Effector memory CD4-positive, alpha-beta T cell (primary cell): ENCODE measurements around the gene ENAH.

Source experiments
- DNase-seq, 3 donors: peaks; one replicate each; pipeline ENCODE4 v3.0.0-alpha.2; 2020
- H3K27ac ChIP-seq: 2 replicates; pipeline ENCODE4 v1.7.0; 2013; ENCODE audit warnings: mild to moderate bottlenecking, low read length, moderate library complexity; ENCODE audit not compliant: insufficient read depth, poor library complexity, severe bottlenecking
- H3K27me3 ChIP-seq: replicated peaks from 2 replicates; pipeline ENCODE4 v1.7.0; 2013; ENCODE audit warnings: mild to moderate bottlenecking, low read length; ENCODE audit not compliant: insufficient read depth, control insufficient read depth, poor library complexity, severe bottlenecking
- H3K36me3 ChIP-seq: 2 replicates; pipeline ENCODE4 v1.7.0; 2013; ENCODE audit warnings: mild to moderate bottlenecking, low read length, moderate library complexity; ENCODE audit not compliant: control insufficient read depth, insufficient read depth
- H3K4me1 ChIP-seq: 2 replicates; pipeline ENCODE4 v1.7.0; 2013; ENCODE audit warnings: low read length, mild to moderate bottlenecking; ENCODE audit not compliant: control insufficient read depth, insufficient read depth, poor library complexity, severe bottlenecking
- H3K4me3 ChIP-seq: 2 replicates; pipeline ENCODE4 v1.7.0; 2013; ENCODE audit warnings: low read length, low read depth, mild to moderate bottlenecking; ENCODE audit not compliant: insufficient read depth, poor library complexity, severe bottlenecking
- H3K9me3 ChIP-seq: 2 replicates; pipeline ENCODE4 v1.7.0; 2013; ENCODE audit warnings: mild to moderate bottlenecking, low read length, moderate library complexity; ENCODE audit not compliant: control insufficient read depth

The ENAH gene

DNA sequence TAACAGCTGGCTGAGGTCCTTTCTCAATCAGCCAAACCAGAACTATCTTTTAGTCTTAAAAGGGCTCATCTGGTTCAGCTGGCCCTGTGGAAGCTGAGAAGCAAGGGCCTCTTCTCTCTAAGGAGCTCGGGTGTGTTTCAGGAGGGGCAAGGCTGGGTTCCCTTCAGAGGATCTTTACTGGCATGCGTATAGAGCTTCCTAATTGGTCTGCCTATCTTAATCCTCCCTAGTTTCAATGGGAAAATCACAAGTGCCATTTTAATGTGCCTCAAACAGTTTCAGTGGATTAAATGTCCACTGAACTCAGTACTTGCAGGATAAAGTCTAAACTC lies 143.6 kb downstream of the ENAH start:
- H3K27me3 ChIP-seq, result peaks cover 1% of the 10 kb centered on the region
- no peaks in the 10 kb centered on the region for H3K4me1 ChIP-seq
- no peaks in the 10 kb centered on the region for H3K9me3 ChIP-seq
- no peak for DNase-seq
- H3K36me3 ChIP-seq, result no peaks in the 10 kb centered on the region
- H3K27ac ChIP-seq, result no peak overlapping the region
- H3K4me3 ChIP-seq, result no peak overlapping the region

DNA sequence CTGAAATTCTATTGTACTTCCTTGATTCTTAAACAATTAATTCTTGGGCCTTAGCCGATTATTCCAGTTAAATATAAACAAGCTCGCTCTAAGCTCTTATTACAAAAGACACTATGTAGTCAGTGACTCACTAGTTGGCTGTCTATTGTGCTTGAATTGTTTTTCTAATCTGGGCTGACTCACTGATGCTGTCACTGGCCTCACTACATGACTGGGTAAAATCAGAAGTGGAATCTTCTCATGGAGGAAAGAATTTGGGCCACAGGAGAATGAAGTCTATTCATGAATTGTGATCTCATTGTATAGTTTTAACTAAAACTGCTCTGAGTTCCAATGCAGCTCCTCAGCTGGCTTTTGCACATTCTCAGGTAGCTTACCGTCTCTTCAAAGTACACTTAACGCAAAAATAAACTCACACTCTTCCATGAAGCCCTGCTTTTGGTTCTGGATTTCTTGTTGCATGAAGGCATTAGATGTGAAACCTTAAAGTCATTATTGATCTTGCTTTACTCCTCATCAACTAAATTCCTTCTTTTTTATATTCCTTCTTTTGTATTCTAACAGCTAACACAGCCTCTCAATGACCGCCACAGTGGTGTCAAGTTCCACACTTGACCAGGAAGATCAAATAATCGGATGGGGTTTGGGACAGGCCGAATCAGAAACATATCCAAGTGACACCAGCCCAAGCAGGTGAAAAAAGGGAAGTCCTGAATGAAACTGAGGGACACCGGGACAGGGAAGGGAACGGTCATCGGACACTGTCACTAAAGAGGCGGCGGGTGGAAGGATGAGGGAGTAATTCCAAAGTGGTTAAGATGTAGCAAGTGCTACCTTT lies 144.2 kb downstream of the ENAH start:
- Histone ChIP-seq H3K36me3 (no peaks in the 10 kb centered on the region), H3K4me3 (no peak overlapping the region), H3K4me1 (no peaks in the 10 kb centered on the region), H3K27me3 (peaks cover 2% of the 10 kb centered on the region), H3K27ac (no peak overlapping the region), H3K9me3 (no peaks in the 10 kb centered on the region)
- no peak for DNase-seq

DNA sequence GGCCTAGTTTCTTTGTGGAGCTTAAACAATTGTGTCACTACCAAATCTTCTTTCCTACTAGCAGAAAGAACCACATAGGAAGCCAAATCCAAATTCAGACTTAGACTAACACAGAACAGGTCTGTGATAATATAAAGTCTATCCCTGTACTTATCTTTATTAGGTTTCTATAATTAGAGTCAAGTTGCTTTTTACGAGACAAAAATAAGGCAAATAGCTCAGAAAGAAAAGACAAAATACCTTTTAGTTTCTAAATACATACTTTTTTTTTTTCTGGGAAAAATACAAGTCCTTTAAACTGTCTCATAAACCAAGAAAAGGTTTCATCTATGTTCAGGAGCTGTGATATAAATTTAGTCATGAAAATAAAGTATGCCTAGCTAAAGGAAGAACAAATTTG lies 146.2 kb downstream of the ENAH start:
- DNase-seq, result no peak
- peaks cover 2% of the 10 kb centered on the region for H3K27me3 ChIP-seq
- H3K36me3 ChIP-seq, result no peaks in the 10 kb centered on the region
- H3K9me3 ChIP-seq, result no peaks in the 10 kb centered on the region
- H3K27ac ChIP-seq, result no peak overlapping the region
- no peaks in the 10 kb centered on the region for H3K4me1 ChIP-seq
- H3K4me3 ChIP-seq, result no peak overlapping the region

DNA sequence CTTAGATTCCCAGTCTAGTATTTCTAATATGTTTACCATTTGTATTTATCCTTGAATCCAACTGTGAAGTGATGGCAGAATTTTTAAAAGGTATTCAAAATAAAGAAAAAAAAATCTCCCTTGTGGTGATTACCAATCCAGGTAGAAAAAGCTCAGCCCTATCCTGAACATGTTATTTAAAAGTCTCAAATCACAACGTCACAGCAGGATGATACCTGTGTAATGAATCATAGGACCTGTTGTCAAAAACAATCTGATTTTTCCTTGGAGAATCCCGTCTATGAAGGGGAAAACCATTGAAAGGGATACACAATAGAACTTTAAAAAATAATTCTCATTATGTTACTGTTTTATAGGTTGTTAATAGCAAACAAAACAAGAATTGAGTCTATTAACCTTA lies 148.1 kb downstream of the ENAH start:
- H3K27me3 ChIP-seq, result peaks cover 2% of the 10 kb centered on the region
- H3K27ac ChIP-seq, result no peak overlapping the region
- H3K9me3 ChIP-seq, result no peaks in the 10 kb centered on the region
- no peak for DNase-seq
- no peaks in the 10 kb centered on the region for H3K36me3 ChIP-seq
- no peaks in the 10 kb centered on the region for H3K4me1 ChIP-seq
- no peak overlapping the region for H3K4me3 ChIP-seq

DNA sequence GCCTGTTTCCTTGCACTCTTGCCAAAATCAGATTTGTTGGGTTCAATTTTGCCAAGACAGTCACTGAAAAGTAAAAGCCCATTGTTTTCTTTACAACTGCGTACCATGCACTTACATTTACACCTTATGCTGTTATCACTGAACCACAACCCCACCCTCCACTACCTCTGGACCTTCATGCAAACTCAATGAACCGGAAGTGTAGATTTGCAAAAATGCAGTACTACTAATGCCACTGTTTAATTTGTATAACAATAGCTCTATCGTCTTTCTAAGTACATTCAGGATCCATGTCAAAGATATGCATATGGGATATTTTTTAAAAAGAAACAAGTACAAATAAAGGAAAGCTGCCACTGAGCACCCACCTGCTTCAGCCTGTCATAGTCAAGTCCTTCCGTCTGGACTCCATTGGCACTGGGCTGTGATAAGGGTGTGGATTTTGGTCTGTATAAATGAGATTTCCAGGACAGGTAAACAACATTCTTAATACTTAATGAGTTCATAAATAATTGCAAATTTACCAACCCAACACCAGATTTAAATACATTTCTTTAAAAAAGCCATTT lies 152.2 kb downstream of the ENAH start:
- Histone ChIP-seq H3K27ac (no peak overlapping the region), H3K36me3 (no peaks in the 10 kb centered on the region), H3K9me3 (no peaks in the 10 kb centered on the region), H3K27me3 (peaks cover 5% of the 10 kb centered on the region), H3K4me1 (no peaks in the 10 kb centered on the region), H3K4me3 (no peak overlapping the region)
- DNase-seq, result no peak

DNA sequence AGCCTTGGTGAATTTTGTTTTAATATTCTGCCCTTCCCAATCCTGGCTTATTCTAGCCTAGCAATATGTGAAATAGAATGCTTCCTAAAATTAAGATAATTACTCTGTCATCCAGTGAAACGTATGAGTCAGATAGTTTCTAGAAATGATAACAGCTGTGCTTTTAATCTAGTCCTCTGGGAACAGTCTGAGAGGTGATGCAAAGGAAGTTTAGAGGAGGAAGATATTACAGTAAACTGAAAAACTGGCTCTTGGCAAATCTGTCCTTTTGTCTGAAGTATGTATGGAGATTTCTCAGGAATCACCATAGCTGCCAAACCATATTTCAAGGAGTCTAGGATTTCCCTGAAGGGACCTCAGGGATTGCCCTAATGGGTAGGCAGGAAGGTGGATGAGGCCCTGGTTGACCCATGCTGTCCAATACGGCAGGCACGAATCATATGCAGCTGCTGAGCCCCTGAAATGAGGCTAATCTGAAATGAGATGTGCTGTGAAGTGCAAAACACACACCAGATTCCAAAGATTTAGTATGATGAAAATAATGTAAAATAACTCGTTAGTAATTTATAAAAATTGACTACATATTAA lies 154.3 kb downstream of the ENAH start:
- peaks cover 3% of the 10 kb centered on the region for H3K27me3 ChIP-seq
- H3K4me3 ChIP-seq, result no peak overlapping the region
- H3K4me1 ChIP-seq, result no peaks in the 10 kb centered on the region
- no peak for DNase-seq
- H3K9me3 ChIP-seq, result no peaks in the 10 kb centered on the region
- no peaks in the 10 kb centered on the region for H3K36me3 ChIP-seq
- no peak overlapping the region for H3K27ac ChIP-seq

DNA sequence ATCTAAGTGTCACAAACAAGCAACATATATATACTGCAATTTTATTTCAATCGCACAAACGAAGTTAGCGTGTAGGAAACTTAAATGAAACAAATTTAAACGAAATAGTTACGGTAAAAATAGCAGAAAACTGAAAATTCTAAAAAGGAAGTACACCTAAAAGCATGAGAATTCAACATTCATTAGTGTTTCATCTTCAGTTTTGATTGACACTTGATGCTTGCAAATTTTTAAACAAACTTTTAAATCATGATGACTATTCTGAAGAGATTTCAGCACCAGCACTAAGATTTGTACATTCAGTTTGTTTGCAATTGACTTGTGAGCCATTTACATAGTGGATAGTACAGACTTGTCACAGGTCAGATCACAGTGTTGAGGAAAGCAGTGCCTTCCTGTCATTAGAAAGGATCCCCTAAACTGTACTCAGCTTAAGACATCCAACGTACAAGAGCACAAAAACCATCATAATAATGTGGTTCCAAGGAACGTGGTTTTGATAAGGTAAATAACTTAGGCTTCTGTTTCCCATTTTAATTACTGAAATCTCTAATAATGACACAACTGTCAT lies 158.0 kb downstream of the ENAH start:
- Histone ChIP-seq H3K27me3 (peaks cover 3% of the 10 kb centered on the region), H3K4me3 (no peak overlapping the region), H3K9me3 (no peaks in the 10 kb centered on the region), H3K4me1 (no peaks in the 10 kb centered on the region), H3K36me3 (no peaks in the 10 kb centered on the region), H3K27ac (no peak overlapping the region)
- no peak for DNase-seq

DNA sequence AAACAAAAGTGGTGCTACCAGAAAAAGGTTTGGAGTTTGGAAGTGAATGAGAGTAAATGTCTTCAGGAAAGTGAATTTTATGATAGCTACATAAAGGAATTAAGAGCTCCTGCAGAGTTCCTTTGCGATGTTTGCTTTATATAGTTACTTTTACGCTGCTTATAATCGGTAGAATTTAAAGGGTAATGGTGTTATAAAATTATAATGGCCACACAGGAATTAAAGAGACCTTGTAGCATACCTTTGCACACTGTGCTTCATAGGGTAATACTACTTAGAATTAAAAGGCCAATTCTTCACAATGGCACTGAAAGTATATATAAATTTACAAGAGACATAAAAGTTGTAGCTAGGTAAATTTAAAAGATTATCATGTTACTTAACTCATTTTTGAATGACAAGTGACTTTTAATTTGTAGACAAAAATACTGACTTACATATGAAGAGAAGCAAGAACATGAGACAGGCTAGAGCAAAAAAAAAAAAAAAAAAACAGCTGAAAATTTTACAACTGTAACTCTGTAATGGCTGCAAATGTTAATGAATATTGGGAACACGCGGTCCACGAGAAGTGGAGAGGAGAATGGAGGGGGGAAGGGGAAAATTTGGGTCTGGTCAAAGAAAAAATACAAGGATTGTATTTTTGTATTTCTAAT lies 159.2 kb downstream of the ENAH start:
- Histone ChIP-seq H3K4me1 (no peaks in the 10 kb centered on the region), H3K27ac (no peak overlapping the region), H3K27me3 (peaks cover 3% of the 10 kb centered on the region), H3K9me3 (no peaks in the 10 kb centered on the region), H3K36me3 (no peaks in the 10 kb centered on the region), H3K4me3 (no peak overlapping the region)
- DNase-seq, result no peak

DNA sequence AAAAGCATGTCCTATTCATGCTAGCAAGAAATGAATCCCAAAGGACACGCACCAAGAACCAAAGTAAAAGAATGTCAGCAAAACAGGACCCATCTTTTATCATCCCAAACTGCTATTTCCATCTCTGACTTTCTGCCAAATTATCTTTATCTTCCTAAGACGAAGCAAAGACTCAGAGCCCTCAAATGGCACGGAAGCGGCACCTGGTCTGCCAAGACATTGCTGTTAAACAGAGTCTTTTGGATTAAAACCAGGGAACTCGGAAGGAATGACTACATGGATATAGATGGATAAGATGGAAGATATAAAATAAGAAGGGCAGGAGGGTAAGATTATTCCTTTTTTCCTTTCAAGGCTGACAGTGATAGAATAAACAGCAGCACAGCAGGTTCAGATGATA lies 164.2 kb downstream of the ENAH start:
- no peaks in the 10 kb centered on the region for H3K36me3 ChIP-seq
- no peaks in the 10 kb centered on the region for H3K4me1 ChIP-seq
- DNase-seq, result no peak
- no peak overlapping the region for H3K27ac ChIP-seq
- no peaks in the 10 kb centered on the region for H3K9me3 ChIP-seq
- no peak overlapping the region for H3K4me3 ChIP-seq
- no peaks in the 10 kb centered on the region for H3K27me3 ChIP-seq

DNA sequence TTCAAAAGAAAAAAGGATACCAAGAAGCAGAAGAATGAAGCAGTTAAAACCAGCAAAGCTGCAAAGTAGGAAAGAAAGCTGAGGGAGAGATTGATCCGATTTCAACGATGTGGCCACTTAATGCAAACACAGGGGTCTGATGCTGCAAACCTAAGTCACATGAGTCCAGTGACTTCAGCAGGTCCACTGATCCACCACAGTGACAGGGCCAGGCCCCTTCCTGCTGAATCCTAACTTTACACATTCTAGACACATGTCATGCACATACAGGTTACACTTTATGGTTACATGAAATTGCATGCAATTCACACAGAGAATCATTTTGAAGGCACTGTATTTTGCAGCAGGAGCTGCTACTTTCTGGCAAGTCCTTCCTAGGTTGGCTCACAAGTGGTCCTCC lies 166.1 kb downstream of the ENAH start:
- no peak for DNase-seq
- no peak overlapping the region for H3K4me3 ChIP-seq

More for the DNA sequence above, 166.1 kb downstream of the ENAH start:
- no peaks in the 10 kb centered on the region for H3K9me3 ChIP-seq
- no peaks in the 10 kb centered on the region for H3K36me3 ChIP-seq
- H3K27me3 ChIP-seq, result no peaks in the 10 kb centered on the region
- no peaks in the 10 kb centered on the region for H3K4me1 ChIP-seq
- no peak overlapping the region for H3K27ac ChIP-seq
